Measurements from ENCODE around the gene SARS2. TPM values are rescaled to one million over a fixed set of nuclear protein-coding genes. Genes with fewer than 3 reads are reported as not detected.

The SARS2 gene
- total RNA-seq, 1 donor from 2014 or later, result 13.6 TPM

GRCh38 chr19:38907670-38908069 is 22.9 kb downstream of the SARS2 start:
- Histone ChIP-seq H3K36me3 (peaks cover 42% of the 10 kb centered on the region), H3K9me3 (replicated peaks) (no peaks in the 10 kb centered on the region), H3K4me1 (no peaks in the 10 kb centered on the region), H3K4me3 (no peak overlapping the region), H3K27ac (replicated peaks) (no peak overlapping the region), H3K27me3 (ENCODE audit: low read depth) (peaks cover 19% of the 10 kb centered on the region)
- no peak for TF ChIP-seq CTCF (IDR thresholded peaks at IDR 0.05; ENCODE audit: borderline replicate concordance)
- no peak for DNase-seq
- intact Hi-C loops (cut with micrococcal nuclease), result no loop called here

GRCh38 chr19:38907227-38907626 is 23.3 kb downstream of the SARS2 start:
- intact Hi-C loops (cut with micrococcal nuclease), result no loop called here
- Histone ChIP-seq H3K36me3 (peaks cover 42% of the 10 kb centered on the region), H3K27ac (replicated peaks) (no peak overlapping the region), H3K4me3 (no peak overlapping the region), H3K9me3 (replicated peaks) (no peaks in the 10 kb centered on the region), H3K27me3 (ENCODE audit: low read depth) (peaks cover 19% of the 10 kb centered on the region), H3K4me1 (no peaks in the 10 kb centered on the region)
- TF ChIP-seq CTCF (IDR thresholded peaks at IDR 0.05; ENCODE audit: borderline replicate concordance), result no peak
- DNase-seq, result no peak

GRCh38 chr19:38905620-38906019 is 24.9 kb downstream of the SARS2 start:
- Histone ChIP-seq H3K4me3 (no peak overlapping the region), H3K27me3 (ENCODE audit: low read depth) (peaks cover 3% of the 10 kb centered on the region), H3K4me1 (peaks cover 7% of the 10 kb centered on the region), H3K36me3 (peaks cover 42% of the 10 kb centered on the region), H3K27ac (replicated peaks) (no peak overlapping the region), H3K9me3 (replicated peaks) (no peaks in the 10 kb centered on the region)
- no peak for DNase-seq
- intact Hi-C loops (cut with micrococcal nuclease), result no loop called here
- TF ChIP-seq CTCF (IDR thresholded peaks at IDR 0.05; ENCODE audit: borderline replicate concordance), result no peak

- DNase-seq, result no peak
- H3K27me3 ChIP-seq (ENCODE audit: low read depth), result no peaks in the 10 kb centered on the region
- no peaks in the 10 kb centered on the region for H3K9me3 ChIP-seq (replicated peaks)
- H3K27ac ChIP-seq (replicated peaks), result no peak overlapping the region
- intact Hi-C loops (cut with micrococcal nuclease), result no loop called here
- no peak overlapping the region for H3K4me3 ChIP-seq
- peaks cover 42% of the 10 kb centered on the region for H3K36me3 ChIP-seq
- peaks cover 14% of the 10 kb centered on the region for H3K4me1 ChIP-seq
- TF ChIP-seq CTCF (IDR thresholded peaks at IDR 0.05; ENCODE audit: borderline replicate concordance), result no peak
Observed at GRCh38 chr19:38904581-38905539, 25.7 kb downstream of the SARS2 start.

- H3K4me3 ChIP-seq, result no peak overlapping the region
- H3K36me3 ChIP-seq, result peaks cover 18% of the 10 kb centered on the region
- no peak overlapping the region for H3K27ac ChIP-seq (replicated peaks)
- intact Hi-C loops (cut with micrococcal nuclease), result no loop called here
- peaks cover 37% of the 10 kb centered on the region for H3K4me1 ChIP-seq
- DNase-seq, result no peak
- no peaks in the 10 kb centered on the region for H3K27me3 ChIP-seq (ENCODE audit: low read depth)
- no peaks in the 10 kb centered on the region for H3K9me3 ChIP-seq (replicated peaks)
- TF ChIP-seq CTCF (IDR thresholded peaks at IDR 0.05; ENCODE audit: borderline replicate concordance), result no peak
Observed at GRCh38 chr19:38901683-38902082, 28.9 kb downstream of the SARS2 start.
